ENCODE results near the gene SLC6A11.

Gene SLC6A11

DNA sequence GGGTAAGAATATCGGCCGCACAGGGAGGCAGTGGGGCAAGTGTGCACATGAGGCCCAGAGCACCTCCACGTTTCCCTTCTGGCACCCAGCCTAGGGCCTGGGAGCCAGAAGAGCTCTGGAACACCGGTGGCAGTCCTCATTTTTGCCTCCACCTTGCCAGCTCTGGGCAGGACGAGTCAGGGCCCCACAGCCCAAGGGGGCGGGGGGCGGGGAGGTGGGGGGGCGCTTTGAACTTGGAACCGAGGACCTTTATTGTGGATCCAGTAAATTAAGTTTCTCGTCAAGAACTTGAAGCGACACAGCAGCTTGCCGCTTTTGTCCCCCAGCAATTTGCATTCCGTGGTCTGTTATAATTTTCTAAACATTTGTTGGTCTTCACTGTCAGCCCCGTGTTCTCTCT is 66.8 kb downstream of the SLC6A11 start:
- no CpG with 5 or more reads among the region's 14 CpGs for WGBS (ENCODE audit: insufficient coverage, insufficient read length)
- Histone ChIP-seq H3K4me3 (ENCODE audit: low read length) (no peak overlapping the region), H3K27me3 (ENCODE audit: control insufficient read depth, insufficient read depth, low read length) (peaks cover 2% of the 10 kb centered on the region), H3K9me3 (ENCODE audit: control insufficient read depth, insufficient read depth, low read length) (no peaks in the 10 kb centered on the region), H3K27ac (ENCODE audit: low read length) (no peak overlapping the region), H3K4me1 (ENCODE audit: control insufficient read depth, insufficient read depth, low read length) (no peaks in the 10 kb centered on the region), H3K36me3 (ENCODE audit: control insufficient read depth, insufficient read depth, low read length) (no peaks in the 10 kb centered on the region)
- DNase-seq (ENCODE audit: low read depth, low spot score), result no peak

GRCh38 chr3:10883478-10884234 is 67.6 kb downstream of the SLC6A11 start:
- H3K9me3 ChIP-seq (ENCODE audit: control insufficient read depth, insufficient read depth, low read length), result no peaks in the 10 kb centered on the region
- H3K4me1 ChIP-seq (ENCODE audit: control insufficient read depth, insufficient read depth, low read length), result no peaks in the 10 kb centered on the region
- H3K36me3 ChIP-seq (ENCODE audit: control insufficient read depth, insufficient read depth, low read length), result no peaks in the 10 kb centered on the region
- no peak overlapping the region for H3K27ac ChIP-seq (ENCODE audit: low read length)
- WGBS (ENCODE audit: insufficient coverage, insufficient read length), result no CpG with 5 or more reads among the region's 7 CpGs
- H3K4me3 ChIP-seq (ENCODE audit: low read length), result no peak overlapping the region
- peaks cover 4% of the 10 kb centered on the region for H3K27me3 ChIP-seq (ENCODE audit: control insufficient read depth, insufficient read depth, low read length)
- no peak for DNase-seq (ENCODE audit: low read depth, low spot score)

DNA sequence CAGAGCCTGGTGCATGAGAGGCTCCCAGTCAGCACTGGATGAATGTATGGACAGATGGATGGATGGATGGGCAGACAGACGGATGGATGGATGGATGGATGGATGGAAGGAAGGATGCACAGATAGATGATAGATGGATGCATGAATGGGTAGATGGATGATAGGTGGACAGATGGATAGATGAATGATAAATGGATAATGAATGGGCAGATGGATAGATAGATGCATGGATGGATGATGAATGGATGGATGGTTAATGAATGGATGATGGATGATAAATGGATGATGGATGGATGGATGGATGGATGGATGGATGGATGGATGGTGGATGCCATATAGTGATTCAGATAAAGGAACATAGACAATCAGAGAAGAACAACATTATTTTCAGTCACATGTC is 71.0 kb downstream of the SLC6A11 start:
- Histone ChIP-seq H3K27ac (ENCODE audit: low read length) (no peak overlapping the region), H3K9me3 (ENCODE audit: control insufficient read depth, insufficient read depth, low read length) (no peaks in the 10 kb centered on the region), H3K4me1 (ENCODE audit: control insufficient read depth, insufficient read depth, low read length) (no peaks in the 10 kb centered on the region), H3K27me3 (ENCODE audit: control insufficient read depth, insufficient read depth, low read length) (peaks cover 4% of the 10 kb centered on the region), H3K36me3 (ENCODE audit: control insufficient read depth, insufficient read depth, low read length) (no peaks in the 10 kb centered on the region), H3K4me3 (ENCODE audit: low read length) (no peak overlapping the region)
- no peak for DNase-seq (ENCODE audit: low read depth, low spot score)
- no CpG with 5 or more reads among the region's 1 CpG for WGBS (ENCODE audit: insufficient coverage, insufficient read length)

- DNase-seq (ENCODE audit: low read depth, low spot score), result no peak
- no peak overlapping the region for H3K4me3 ChIP-seq (ENCODE audit: low read length)
- no peaks in the 10 kb centered on the region for H3K9me3 ChIP-seq (ENCODE audit: control insufficient read depth, insufficient read depth, low read length)
- no peak overlapping the region for H3K27ac ChIP-seq (ENCODE audit: low read length)
- H3K36me3 ChIP-seq (ENCODE audit: control insufficient read depth, insufficient read depth, low read length), result no peaks in the 10 kb centered on the region
- peaks cover 3% of the 10 kb centered on the region; the same call in 1 of the 2 replicates for H3K27me3 ChIP-seq (ENCODE audit: control insufficient read depth, insufficient read depth, low read length)
- H3K4me1 ChIP-seq (ENCODE audit: control insufficient read depth, insufficient read depth, low read length), result no peaks in the 10 kb centered on the region
- no CpG with 5 or more reads among the region's 3 CpGs for WGBS (ENCODE audit: insufficient coverage, insufficient read length)
Observed at GRCh38 chr3:10888518-10889090, 72.6 kb downstream of the SLC6A11 start.

GRCh38 chr3:10889206-10889960 is 73.4 kb downstream of the SLC6A11 start:
- Histone ChIP-seq H3K9me3 (ENCODE audit: control insufficient read depth, insufficient read depth, low read length) (no peaks in the 10 kb centered on the region), H3K27me3 (ENCODE audit: control insufficient read depth, insufficient read depth, low read length) (peaks cover 3% of the 10 kb centered on the region; the same call in 1 of the 2 replicates), H3K36me3 (ENCODE audit: control insufficient read depth, insufficient read depth, low read length) (no peaks in the 10 kb centered on the region), H3K4me3 (ENCODE audit: low read length) (no peak overlapping the region), H3K27ac (ENCODE audit: low read length) (no peak overlapping the region), H3K4me1 (ENCODE audit: control insufficient read depth, insufficient read depth, low read length) (no peaks in the 10 kb centered on the region)
- WGBS (ENCODE audit: insufficient coverage, insufficient read length), result no CpG with 5 or more reads among the region's 2 CpGs
- DNase-seq (ENCODE audit: low read depth, low spot score), result no peak

DNA sequence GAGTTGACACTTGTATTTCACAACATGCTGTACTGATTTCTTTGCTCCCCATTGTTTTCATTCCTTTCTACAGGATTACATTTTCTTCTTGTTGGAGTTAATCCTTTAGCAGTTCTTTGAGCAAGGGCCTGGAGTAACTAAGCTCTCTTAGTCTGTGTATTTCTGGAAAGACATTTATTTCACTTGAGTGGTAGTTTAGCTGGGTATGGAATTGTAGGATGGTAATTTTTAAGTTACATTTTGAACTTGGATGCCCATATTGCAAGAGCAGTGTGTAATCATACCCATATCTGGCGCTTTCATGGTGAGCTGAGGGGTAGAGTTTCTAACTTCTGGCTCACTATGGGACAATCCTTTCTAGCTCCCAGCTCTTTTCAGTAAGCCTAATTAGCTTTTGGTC is 74.6 kb downstream of the SLC6A11 start:
- DNase-seq (ENCODE audit: low read depth, low spot score), result no peak
- Histone ChIP-seq H3K36me3 (ENCODE audit: control insufficient read depth, insufficient read depth, low read length) (no peaks in the 10 kb centered on the region), H3K27ac (ENCODE audit: low read length) (no peak overlapping the region), H3K4me1 (ENCODE audit: control insufficient read depth, insufficient read depth, low read length) (no peaks in the 10 kb centered on the region), H3K4me3 (ENCODE audit: low read length) (no peak overlapping the region), H3K27me3 (ENCODE audit: control insufficient read depth, insufficient read depth, low read length) (peaks cover 3% of the 10 kb centered on the region; the same call in 1 of the 2 replicates), H3K9me3 (ENCODE audit: control insufficient read depth, insufficient read depth, low read length) (no peaks in the 10 kb centered on the region)
- WGBS (ENCODE audit: insufficient coverage, insufficient read length), result no CpG with 5 or more reads among the region's 1 CpG

DNA sequence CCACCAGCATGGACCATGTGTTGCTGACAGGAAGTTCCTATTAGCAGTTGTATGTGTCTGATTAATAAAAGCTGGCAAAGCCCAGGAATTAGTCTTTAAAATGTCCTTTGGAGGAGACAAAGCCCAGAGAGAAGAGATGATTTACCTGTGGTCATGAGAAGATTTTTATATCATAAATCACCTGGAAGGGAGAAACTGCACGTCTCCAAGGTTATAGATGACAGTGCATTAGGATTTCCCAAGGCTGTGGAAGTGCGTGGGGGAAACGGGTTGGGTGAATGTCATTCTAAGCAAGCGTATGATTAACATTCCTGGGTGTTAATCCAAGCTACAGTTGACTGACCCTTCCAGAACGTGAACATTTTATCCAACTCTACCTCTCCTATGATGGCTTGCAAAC is 76.6 kb downstream of the SLC6A11 start:
- H3K4me3 ChIP-seq (ENCODE audit: low read length), result no peak overlapping the region
- peaks cover 3% of the 10 kb centered on the region; the same call in 1 of the 2 replicates for H3K27me3 ChIP-seq (ENCODE audit: control insufficient read depth, insufficient read depth, low read length)
- no peaks in the 10 kb centered on the region for H3K36me3 ChIP-seq (ENCODE audit: control insufficient read depth, insufficient read depth, low read length)
- no peaks in the 10 kb centered on the region for H3K9me3 ChIP-seq (ENCODE audit: control insufficient read depth, insufficient read depth, low read length)
- no peak overlapping the region for H3K27ac ChIP-seq (ENCODE audit: low read length)
- no CpG with 5 or more reads among the region's 5 CpGs for WGBS (ENCODE audit: insufficient coverage, insufficient read length)
- no peaks in the 10 kb centered on the region for H3K4me1 ChIP-seq (ENCODE audit: control insufficient read depth, insufficient read depth, low read length)
- no peak for DNase-seq (ENCODE audit: low read depth, low spot score)

GRCh38 chr3:10901296-10901945 is 85.4 kb downstream of the SLC6A11 start:
- WGBS (ENCODE audit: insufficient coverage, insufficient read length), result no CpG with 5 or more reads among the region's 13 CpGs
- H3K36me3 ChIP-seq (ENCODE audit: control insufficient read depth, insufficient read depth, low read length), result no peaks in the 10 kb centered on the region
- no peaks in the 10 kb centered on the region; the same call in 1 of the 2 replicates for H3K9me3 ChIP-seq (ENCODE audit: control insufficient read depth, insufficient read depth, low read length)
- H3K27ac ChIP-seq (ENCODE audit: low read length), result no peak overlapping the region
- no peaks in the 10 kb centered on the region for H3K27me3 ChIP-seq (ENCODE audit: control insufficient read depth, insufficient read depth, low read length)
- no peaks in the 10 kb centered on the region for H3K4me1 ChIP-seq (ENCODE audit: control insufficient read depth, insufficient read depth, low read length)
- no peak overlapping the region for H3K4me3 ChIP-seq (ENCODE audit: low read length)
- no peak for DNase-seq (ENCODE audit: low read depth, low spot score)

DNA sequence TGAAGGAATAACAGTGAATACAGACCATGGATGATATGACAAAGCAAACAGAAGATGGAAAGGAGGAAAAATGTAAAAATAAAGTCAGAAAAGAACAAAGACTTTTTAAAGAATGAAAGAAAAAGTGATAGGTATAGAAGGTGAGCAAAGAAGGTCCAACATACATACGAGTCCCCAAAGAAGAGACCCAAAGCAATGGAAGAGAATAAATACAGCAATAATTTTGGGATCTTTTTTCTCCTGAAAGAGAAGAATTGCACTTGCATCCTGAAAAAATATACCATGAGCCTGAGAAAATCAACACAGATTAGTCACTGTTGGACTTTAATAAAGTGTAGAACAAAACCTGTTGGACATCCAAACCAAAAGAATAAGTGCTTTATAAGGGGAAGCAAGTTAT is 91.2 kb downstream of the SLC6A11 start:
- DNase-seq (ENCODE audit: low read depth, low spot score), result no peak
- no peaks in the 10 kb centered on the region for H3K27me3 ChIP-seq (ENCODE audit: control insufficient read depth, insufficient read depth, low read length)
- H3K9me3 ChIP-seq (ENCODE audit: control insufficient read depth, insufficient read depth, low read length), result no peaks in the 10 kb centered on the region; the same call in none of the 2 replicates
- WGBS (ENCODE audit: insufficient coverage, insufficient read length), result no CpG with 5 or more reads among the region's 1 CpG
- no peaks in the 10 kb centered on the region for H3K4me1 ChIP-seq (ENCODE audit: control insufficient read depth, insufficient read depth, low read length)
- H3K4me3 ChIP-seq (ENCODE audit: low read length), result no peak overlapping the region
- no peak overlapping the region for H3K27ac ChIP-seq (ENCODE audit: low read length)
- H3K36me3 ChIP-seq (ENCODE audit: control insufficient read depth, insufficient read depth, low read length), result no peaks in the 10 kb centered on the region

DNA sequence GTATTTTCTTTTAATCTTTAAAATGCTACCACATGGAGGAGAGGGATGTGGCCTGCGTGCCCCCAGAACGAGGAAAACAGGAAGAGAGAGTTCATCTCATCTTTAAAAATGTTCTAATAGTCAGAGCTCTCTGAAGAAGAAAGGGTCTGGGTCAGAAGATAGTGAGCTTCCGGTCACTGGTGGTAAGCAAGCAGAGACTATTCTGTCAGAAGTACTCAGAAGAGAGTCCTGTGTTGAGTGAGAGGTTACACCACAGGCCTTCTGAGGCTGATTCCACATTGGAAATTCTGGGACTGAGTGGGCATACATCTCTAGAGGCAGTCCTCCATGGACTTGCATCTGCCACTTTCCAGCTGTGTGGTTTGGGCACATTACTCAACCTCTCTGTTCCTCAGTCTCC is 94.3 kb downstream of the SLC6A11 start:
- H3K27ac ChIP-seq (ENCODE audit: low read length), result no peak overlapping the region
- H3K27me3 ChIP-seq (ENCODE audit: control insufficient read depth, insufficient read depth, low read length), result no peaks in the 10 kb centered on the region
- DNase-seq (ENCODE audit: low read depth, low spot score), result no peak
- no peak overlapping the region for H3K4me3 ChIP-seq (ENCODE audit: low read length)
- H3K4me1 ChIP-seq (ENCODE audit: control insufficient read depth, insufficient read depth, low read length), result no peaks in the 10 kb centered on the region
- no peaks in the 10 kb centered on the region; the same call in none of the 2 replicates for H3K9me3 ChIP-seq (ENCODE audit: control insufficient read depth, insufficient read depth, low read length)
- no CpG with 5 or more reads among the region's 3 CpGs for WGBS (ENCODE audit: insufficient coverage, insufficient read length)
- H3K36me3 ChIP-seq (ENCODE audit: control insufficient read depth, insufficient read depth, low read length), result no peaks in the 10 kb centered on the region

Measured in iPS DF 6.9 (cell line).